HepG2 (cell line): ENCODE data around the gene STK4. TPM values are rescaled to one million over a fixed set of nuclear protein-coding genes. Genes with fewer than 3 reads are reported as not detected.

Experiments used
- BRCA1 ChIP-seq: sonication (generic); formaldehyde crosslinking; IDR thresholded peaks from 2 replicates; pipeline ENCODE4 v1.4.0; 2020; ENCODE audit warnings: missing genetic modification reagents
- FOXO1 ChIP-seq: sonication (generic); formaldehyde crosslinking; IDR thresholded peaks from 2 replicates; pipeline ENCODE4 v1.4.0; 2020; ENCODE audit warnings: missing genetic modification reagents
- HNRNPH1 ChIP-seq: fragments of 200-400 bp; formaldehyde crosslinking; optimal IDR thresholded peaks from 2 replicates; pipeline ENCODE3; 2017; ENCODE audit warnings: mild to moderate bottlenecking, low read depth, low read length
- IKZF1 ChIP-seq: fragments of 450-650 bp; IDR thresholded peaks from 2 replicates; pipeline ENCODE4 v1.7.1; 2016
- KDM1A ChIP-seq: IDR thresholded peaks from 2 replicates; pipeline ENCODE4 v1.6.1; 2016; ENCODE audit warnings: missing compliant biosample characterization
- KDM3A ChIP-seq: IDR thresholded peaks from 2 replicates; pipeline ENCODE4 v1.6.1; 2018; ENCODE audit warnings: low read depth, missing compliant biosample characterization
- MAFK ChIP-seq, 2 experiments: IDR thresholded peaks in 1 of 2; conservative IDR thresholded peaks in 1 of 2; 2 replicates each; pipeline ENCODE4 v1.6.1; 2011; ENCODE audit warnings: improper control_type of control experiment in 2 of 2, low read length in 2 of 2
- MXD4 ChIP-seq: IDR thresholded peaks from 2 replicates; pipeline ENCODE4 v1.6.1; 2016; ENCODE audit warnings: mild to moderate bottlenecking, missing biosample characterization, missing genetic modification reagents
- ONECUT2 ChIP-seq: sonication (generic); formaldehyde crosslinking; IDR thresholded peaks from 2 replicates; pipeline ENCODE4 v1.4.0; 2020; ENCODE audit warnings: missing genetic modification reagents
- PHF20 ChIP-seq: sonication (generic); formaldehyde crosslinking; IDR thresholded peaks from 2 replicates; pipeline ENCODE4 v1.5.0; 2020; ENCODE audit warnings: mild to moderate bottlenecking, missing genetic modification reagents
- PRPF4 ChIP-seq: fragments of 200-400 bp; formaldehyde crosslinking; IDR thresholded peaks from 2 replicates; pipeline ENCODE4 v1.6.1; 2016; ENCODE audit warnings: low read length, low read depth; ENCODE audit not compliant: poor library complexity, severe bottlenecking
- SAFB2 ChIP-seq: sonication (generic); formaldehyde crosslinking; IDR thresholded peaks from 2 replicates; pipeline ENCODE4 v1.5.1; 2020; ENCODE audit warnings: missing genetic modification reagents, low read depth, mild to moderate bottlenecking, borderline replicate concordance
- SRY ChIP-seq: sonication (generic); formaldehyde crosslinking; IDR thresholded peaks from 2 replicates; pipeline ENCODE4 v1.8.0; 2022; ENCODE audit warnings: mild to moderate bottlenecking, missing genetic modification reagents
- ZBTB20 ChIP-seq: sonication (generic); formaldehyde crosslinking; IDR thresholded peaks from 2 replicates; pipeline ENCODE4 v1.8.1; 2023; ENCODE audit warnings: missing genetic modification reagents, low read depth, mild to moderate bottlenecking, borderline replicate concordance
- ZFYVE20 ChIP-seq: sonication (generic); formaldehyde crosslinking; IDR thresholded peaks from 2 replicates; pipeline ENCODE4 v1.8.0; 2023; ENCODE audit warnings: low read depth, mild to moderate bottlenecking, moderate library complexity, missing genetic modification reagents, borderline replicate concordance
- ZMYM4 ChIP-seq: sonication (generic); formaldehyde crosslinking; IDR thresholded peaks from 2 replicates; pipeline ENCODE4 v1.8.1; 2023; ENCODE audit warnings: mild to moderate bottlenecking, missing genetic modification reagents
- ZNF256 ChIP-seq: sonication (generic); formaldehyde crosslinking; conservative IDR thresholded peaks from 2 replicates; pipeline ENCODE4 v1.4.0; 2020; ENCODE audit warnings: missing genetic modification reagents
- ZNF460 ChIP-seq: sonication (generic); formaldehyde crosslinking; IDR thresholded peaks from 2 replicates; pipeline ENCODE4 v1.5.1; 2020; ENCODE audit warnings: missing genetic modification reagents, mild to moderate bottlenecking, borderline replicate concordance
- ZNF501 ChIP-seq: sonication (generic); formaldehyde crosslinking; IDR thresholded peaks from 2 replicates; pipeline ENCODE4 v1.5.1; 2020; ENCODE audit warnings: mild to moderate bottlenecking, moderate library complexity, missing genetic modification reagents
- ZSCAN12 ChIP-seq: sonication (generic); formaldehyde crosslinking; IDR thresholded peaks from 2 replicates; pipeline ENCODE4 v1.9.0; 2021; ENCODE audit warnings: mild to moderate bottlenecking, missing genetic modification reagents
- polyA plus RNA-seq, 8 experiments: library from polyadenylated mRNA; depleted of rRNA in 3 of 8; stranded (reverse) in 7 of 8; unstranded in 1 of 8; fragments of >200 nt; fragmentation: Illumina TruSeq in 4 of 8; extraction: Trizol in 4 of 8; gene quantifications; 2 replicates each; pipeline versions ENCODE4 v1.2.1 to v1.2.3, GENCODE V29; 2011 to 2016; ENCODE audit warnings: low read depth in 4 of 8, missing spikeins in 1 of 8, mixed read lengths in 1 of 8; ENCODE audit not compliant: insufficient read depth in 1 of 8
- total RNA-seq, 5 experiments: library from RNA; depleted of rRNA; stranded (reverse); fragments of >200 nt; fragmentation: Illumina TruSeq; extraction: Trizol; gene quantifications; 2 replicates each; pipeline ENCODE4 v1.2.3, GENCODE V29; 2016; ENCODE audit warnings: low read depth in 1 of 5
- TF ChIP-seq, protein P1 (sequence below): sonication (generic); formaldehyde crosslinking; IDR thresholded peaks from 2 replicates; pipeline ENCODE4 v1.8.0; 2022; ENCODE audit warnings: mild to moderate bottlenecking, missing genetic modification reagents
- TF ChIP-seq, protein P2 (sequence below): sonication (generic); formaldehyde crosslinking; conservative IDR thresholded peaks from 2 replicates; pipeline ENCODE4 v1.5.0; 2020; ENCODE audit warnings: missing genetic modification reagents
- TF ChIP-seq, protein P3 (sequence below): sonication (generic); formaldehyde crosslinking; IDR thresholded peaks from 2 replicates; pipeline ENCODE4 v1.5.0; 2020; ENCODE audit warnings: mild to moderate bottlenecking, missing genetic modification reagents
- TF ChIP-seq, protein P4 (sequence below): sonication (generic); formaldehyde crosslinking; IDR thresholded peaks from 2 replicates; pipeline ENCODE4 v1.4.0; 2020; ENCODE audit warnings: mild to moderate bottlenecking, missing genetic modification reagents

The STK4 gene
- total and polyA plus RNA-seq, 2 of the 13 experiments (the other 11 are each of a cell fraction or from before 2014, with no cell fraction given), result 25.6 to 38.3 TPM

DNA sequence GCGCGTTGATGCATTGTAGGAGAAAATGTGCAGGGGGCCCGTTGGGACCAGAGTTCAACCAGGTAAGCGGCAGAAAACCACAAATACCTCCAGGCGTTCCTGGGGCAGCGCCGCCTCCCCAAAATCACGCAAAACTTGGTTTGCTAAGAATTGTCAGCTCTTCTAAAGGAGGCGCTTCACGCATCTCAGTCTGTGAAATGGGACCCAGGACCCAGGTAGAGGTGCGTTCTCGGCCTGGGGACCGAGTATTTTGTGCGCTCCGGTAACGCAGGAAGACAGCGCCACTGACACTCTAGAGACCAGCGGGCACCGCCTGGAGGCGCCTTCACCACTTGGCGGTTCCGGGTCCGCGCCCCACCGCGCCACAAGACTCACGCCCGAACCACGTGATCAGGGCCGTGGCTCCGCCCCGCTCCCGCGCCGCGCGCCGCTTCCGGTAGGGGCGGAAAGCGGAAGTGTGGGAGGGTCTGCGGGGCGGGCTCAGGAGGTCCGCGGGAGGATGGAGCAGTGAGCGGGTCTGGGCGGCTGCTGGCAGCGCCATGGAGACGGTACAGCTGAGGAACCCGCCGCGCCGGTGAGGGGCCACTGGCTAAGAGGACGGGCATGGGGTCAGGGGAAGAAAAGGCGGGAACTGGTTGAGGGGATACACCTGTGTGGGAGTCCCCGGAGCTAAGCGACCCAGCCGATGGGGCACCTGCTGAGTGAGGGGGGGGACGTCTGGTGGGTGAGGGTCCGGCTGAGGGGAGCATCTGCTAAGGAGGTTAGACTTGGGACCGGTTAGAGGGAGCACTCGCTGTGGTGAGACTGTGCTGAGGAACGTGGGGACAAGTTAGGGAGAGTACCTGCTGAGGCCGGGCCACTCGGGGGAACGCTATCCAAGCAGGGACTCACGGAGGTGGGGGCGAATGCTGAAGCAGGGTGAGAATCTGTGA lies at the start of gene STK4 (continued):
- TF ChIP-seq, protein P1, sequence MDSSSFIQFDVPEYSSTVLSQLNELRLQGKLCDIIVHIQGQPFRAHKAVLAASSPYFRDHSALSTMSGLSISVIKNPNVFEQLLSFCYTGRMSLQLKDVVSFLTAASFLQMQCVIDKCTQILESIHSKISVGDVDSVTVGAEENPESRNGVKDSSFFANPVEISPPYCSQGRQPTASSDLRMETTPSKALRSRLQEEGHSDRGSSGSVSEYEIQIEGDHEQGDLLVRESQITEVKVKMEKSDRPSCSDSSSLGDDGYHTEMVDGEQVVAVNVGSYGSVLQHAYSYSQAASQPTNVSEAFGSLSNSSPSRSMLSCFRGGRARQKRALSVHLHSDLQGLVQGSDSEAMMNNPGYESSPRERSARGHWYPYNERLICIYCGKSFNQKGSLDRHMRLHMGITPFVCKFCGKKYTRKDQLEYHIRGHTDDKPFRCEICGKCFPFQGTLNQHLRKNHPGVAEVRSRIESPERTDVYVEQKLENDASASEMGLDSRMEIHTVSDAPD (CRISPR knock-in tag), result peak; percentile 64
- TF ChIP-seq PRPF4 (no peak), ZNF256 (CRISPR knock-in tag) (no peak; the same call in 1 of the 2 replicates), FOXO1 (CRISPR knock-in tag) (peak; percentile 73), BRCA1 (CRISPR knock-in tag) (no peak; the same call in none of the 2 replicates), PHF20 (CRISPR knock-in tag) (peak; percentile 99), ZSCAN12 (CRISPR knock-in tag) (no peak; the same call in 1 of the 2 replicates), KDM1A (CRISPR knock-in tag) (no peak), ONECUT2 (CRISPR knock-in tag) (peak; percentile 67; the same call in 1 of the 2 replicates), ZNF460 (peak; percentile 39; the same call in 1 of the 2 replicates), IKZF1 (no peak), SAFB2 (CRISPR knock-in tag) (peak; percentile 98), HNRNPH1 (peak; percentile 88), MAFK (conservative IDR thresholded peaks at IDR 0.05 in 1 of 2, IDR thresholded peaks at IDR 0.05 in 1 of 2; ENCODE audit: low read length in 2 of 2) (0 out of 4 replicates have a peak, but pooled peaks of 1 of the 2 experiments have one; percentile 0), ZFYVE20 (CRISPR knock-in tag) (0 out of 2 replicates have a peak, but pooled peaks have one; percentile 39), SRY (CRISPR knock-in tag) (peak; percentile 92), ZBTB20 (peak; percentile 87), MXD4 (CRISPR knock-in tag) (peak; percentile 96), ZMYM4 (CRISPR knock-in tag) (peak; percentile 99), KDM3A (CRISPR knock-in tag) (no peak; the same call in none of the 2 replicates), ZNF501 (CRISPR knock-in tag) (peak; percentile 99)
- TF ChIP-seq, protein P2, sequence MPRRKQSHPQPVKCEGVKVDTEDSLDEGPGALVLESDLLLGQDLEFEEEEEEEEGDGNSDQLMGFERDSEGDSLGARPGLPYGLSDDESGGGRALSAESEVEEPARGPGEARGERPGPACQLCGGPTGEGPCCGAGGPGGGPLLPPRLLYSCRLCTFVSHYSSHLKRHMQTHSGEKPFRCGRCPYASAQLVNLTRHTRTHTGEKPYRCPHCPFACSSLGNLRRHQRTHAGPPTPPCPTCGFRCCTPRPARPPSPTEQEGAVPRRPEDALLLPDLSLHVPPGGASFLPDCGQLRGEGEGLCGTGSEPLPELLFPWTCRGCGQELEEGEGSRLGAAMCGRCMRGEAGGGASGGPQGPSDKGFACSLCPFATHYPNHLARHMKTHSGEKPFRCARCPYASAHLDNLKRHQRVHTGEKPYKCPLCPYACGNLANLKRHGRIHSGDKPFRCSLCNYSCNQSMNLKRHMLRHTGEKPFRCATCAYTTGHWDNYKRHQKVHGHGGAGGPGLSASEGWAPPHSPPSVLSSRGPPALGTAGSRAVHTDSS (CRISPR knock-in tag), result peak; percentile 74; the same call in 1 of the 2 replicates
- TF ChIP-seq, protein P3, sequence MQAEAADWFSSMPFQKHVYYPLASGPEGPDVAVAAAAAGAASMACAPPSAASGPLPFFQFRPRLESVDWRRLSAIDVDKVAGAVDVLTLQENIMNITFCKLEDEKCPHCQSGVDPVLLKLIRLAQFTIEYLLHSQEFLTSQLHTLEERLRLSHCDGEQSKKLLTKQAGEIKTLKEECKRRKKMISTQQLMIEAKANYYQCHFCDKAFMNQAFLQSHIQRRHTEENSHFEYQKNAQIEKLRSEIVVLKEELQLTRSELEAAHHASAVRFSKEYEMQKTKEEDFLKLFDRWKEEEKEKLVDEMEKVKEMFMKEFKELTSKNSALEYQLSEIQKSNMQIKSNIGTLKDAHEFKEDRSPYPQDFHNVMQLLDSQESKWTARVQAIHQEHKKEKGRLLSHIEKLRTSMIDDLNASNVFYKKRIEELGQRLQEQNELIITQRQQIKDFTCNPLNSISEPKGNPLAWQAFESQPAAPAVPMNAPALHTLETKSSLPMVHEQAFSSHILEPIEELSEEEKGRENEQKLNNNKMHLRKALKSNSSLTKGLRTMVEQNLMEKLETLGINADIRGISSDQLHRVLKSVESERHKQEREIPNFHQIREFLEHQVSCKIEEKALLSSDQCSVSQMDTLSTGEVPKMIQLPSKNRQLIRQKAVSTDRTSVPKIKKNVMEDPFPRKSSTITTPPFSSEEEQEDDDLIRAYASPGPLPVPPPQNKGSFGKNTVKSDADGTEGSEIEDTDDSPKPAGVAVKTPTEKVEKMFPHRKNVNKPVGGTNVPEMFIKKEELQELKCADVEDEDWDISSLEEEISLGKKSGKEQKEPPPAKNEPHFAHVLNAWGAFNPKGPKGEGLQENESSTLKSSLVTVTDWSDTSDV (CRISPR knock-in tag), result no peak; the same call in 1 of the 2 replicates
- TF ChIP-seq, protein P4, sequence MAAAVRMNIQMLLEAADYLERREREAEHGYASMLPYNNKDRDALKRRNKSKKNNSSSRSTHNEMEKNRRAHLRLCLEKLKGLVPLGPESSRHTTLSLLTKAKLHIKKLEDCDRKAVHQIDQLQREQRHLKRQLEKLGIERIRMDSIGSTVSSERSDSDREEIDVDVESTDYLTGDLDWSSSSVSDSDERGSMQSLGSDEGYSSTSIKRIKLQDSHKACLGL (CRISPR knock-in tag), result peak; percentile 98
